H1 (cell line): ENCODE measurements around the gene ZFP36L2. TPM values are rescaled to one million over a fixed set of nuclear protein-coding genes. Genes with fewer than 3 reads are reported as not detected.

ENCODE experiments used
- CTCF ChIA-PET: fragments of 300-600 bp; sonication (Branson Sonifier 250); formaldehyde crosslinking; loops from one replicate; lab custom pipeline; 2021; ENCODE audit not compliant: partially characterized antibody; lab: Charles Lee
- POLR2A ChIA-PET: fragments of 300-600 bp; sonication (Branson Sonifier 250); formaldehyde crosslinking; loops from one replicate; lab custom pipeline; 2021; ENCODE audit warnings: inconsistent platforms; ENCODE audit not compliant: partially characterized antibody; lab: Charles Lee
- DNase-seq, 2 experiments: peaks; one replicate each; pipeline versions ENCODE4 v3.0.0 to v3.0.0-alpha.2; 2010 to 2022; ENCODE audit warnings: low spot score in 2 of 2, low read depth in 1 of 2, mixed read lengths in 1 of 2
- FAIRE-seq: peaks from 2 replicates; lab custom pipeline; 2011; peaks lifted over from hg19 to GRCh38; lab: Jason Lieb, UNC
- H2AFZ ChIP-seq: 2 replicates; pipeline ENCODE4 v1.8.1; 2012; ENCODE audit warnings: low read length, inconsistent platforms
- H2AK5ac ChIP-seq: 2 replicates; pipeline ENCODE4 v1.6.1; 2013; ENCODE audit warnings: low read depth, low read length
- H2BK120ac ChIP-seq: replicated peaks from 2 replicates; pipeline ENCODE3; 2013; ENCODE audit warnings: low read depth, low read length, inconsistent platforms
- H2BK12ac ChIP-seq: 2 replicates; pipeline ENCODE4 v1.6.1; 2013; ENCODE audit warnings: low read depth, low read length
- H2BK15ac ChIP-seq: 2 replicates; pipeline ENCODE4 v1.6.1; 2013; ENCODE audit warnings: low read length
- H2BK20ac ChIP-seq: 2 replicates; pipeline ENCODE4 v1.6.1; 2013; ENCODE audit warnings: low read length
- H2BK5ac ChIP-seq: 2 replicates; pipeline ENCODE4 v1.6.1; 2013; ENCODE audit warnings: low read depth, low read length
- H3K14ac ChIP-seq: 2 replicates; pipeline ENCODE4 v1.6.1; 2013; ENCODE audit warnings: inconsistent platforms; ENCODE audit not compliant: insufficient read length
- H3K18ac ChIP-seq: 2 replicates; pipeline ENCODE4 v1.6.1; 2013; ENCODE audit warnings: low read length; ENCODE audit errors: extremely low read depth
- H3K23ac ChIP-seq: 2 replicates; pipeline ENCODE4 v1.6.1; 2013; ENCODE audit warnings: inconsistent platforms; ENCODE audit not compliant: insufficient read length
- H3K23me2 ChIP-seq: 2 replicates; pipeline ENCODE4 v1.6.1; 2013; ENCODE audit warnings: low read depth, low read length
- H3K27ac ChIP-seq: 2 replicates; pipeline ENCODE4 v1.6.1; 2011; ENCODE audit warnings: low read depth, low read length, inconsistent platforms
- H3K27me3 ChIP-seq, 4 experiments: replicated peaks in 1 of 4; 1 replicate in 1 of 4; 2 replicates in 3 of 4; pipeline versions ENCODE4 v1.6.1 to v1.8.1; 2011 to 2013; ENCODE audit warnings: low read length in 3 of 4, mild to moderate bottlenecking in 3 of 4, inconsistent platforms in 2 of 4, mixed read lengths in 2 of 4, moderate library complexity in 1 of 4; ENCODE audit not compliant: control insufficient read depth in 3 of 4, insufficient read depth in 3 of 4; ENCODE audit errors: extremely low read depth in 1 of 4
- H3K36me3 ChIP-seq, 4 experiments: 2 replicates each; pipeline versions ENCODE4 v1.6.1 to v1.8.1; 2011 to 2013; ENCODE audit warnings: mild to moderate bottlenecking in 4 of 4, low read length in 3 of 4, moderate library complexity in 2 of 4, control low read depth in 1 of 4, inconsistent platforms in 1 of 4; ENCODE audit not compliant: insufficient read depth in 4 of 4, control insufficient read depth in 2 of 4
- H3K4ac ChIP-seq: replicated peaks from 2 replicates; pipeline ENCODE3; 2013; ENCODE audit warnings: low read length, low read depth, mixed read lengths, inconsistent platforms; ENCODE audit not compliant: insufficient read length
- H3K4me1 ChIP-seq, 4 experiments: replicated peaks in 1 of 4; 1 replicate in 1 of 4; 2 replicates in 3 of 4; pipeline versions ENCODE4 v1.6.1 to v1.8.1; 2011 to 2013; ENCODE audit warnings: low read length in 3 of 4, inconsistent platforms in 2 of 4, mixed read lengths in 1 of 4; ENCODE audit not compliant: insufficient read depth in 4 of 4, control insufficient read depth in 3 of 4
- H3K4me2 ChIP-seq, 2 experiments: 2 replicates each; pipeline versions ENCODE4 v1.6.1 to v1.8.1; 2011 to 2013; ENCODE audit warnings: low read depth in 2 of 2, low read length in 2 of 2, control low read depth in 1 of 2, inconsistent platforms in 1 of 2, mild to moderate bottlenecking in 1 of 2; ENCODE audit not compliant: insufficient read depth in 1 of 2
- H3K4me3 ChIP-seq, 4 experiments: fragments of 200-600, 300-600 bp in 1 of 4; sonication (generic), shearing (Covaris generic), sonication (Bioruptor Twin) in 1 of 4; 2 replicates each; pipeline versions ENCODE4 v1.5.1 to v1.8.1; 2011 to 2016; ENCODE audit warnings: low read length in 4 of 4, low read depth in 3 of 4, control low read depth in 2 of 4, inconsistent platforms in 2 of 4, mild to moderate bottlenecking in 2 of 4, mixed read lengths in 1 of 4, moderate library complexity in 1 of 4; ENCODE audit not compliant: insufficient read depth in 2 of 4; ENCODE audit errors: extremely low read depth in 1 of 4
- H3K56ac ChIP-seq: replicated peaks from 2 replicates; pipeline ENCODE3; 2013; ENCODE audit warnings: low read depth, mild to moderate bottlenecking, mixed read lengths, low read length, inconsistent platforms; ENCODE audit not compliant: insufficient read length
- H3K79me1 ChIP-seq: 2 replicates; pipeline ENCODE4 v1.6.1; 2013; ENCODE audit warnings: low read depth, low read length, control low read depth
- H3K79me2 ChIP-seq, 2 experiments: 2 replicates each; pipeline versions ENCODE4 v1.6.1 to v1.8.1; 2012 to 2013; ENCODE audit warnings: low read length in 2 of 2, mild to moderate bottlenecking in 2 of 2, inconsistent platforms in 1 of 2; ENCODE audit not compliant: insufficient read depth in 2 of 2, control insufficient read depth in 1 of 2
- H3K9ac ChIP-seq, 4 experiments: replicated peaks in 1 of 4; 1 replicate in 1 of 4; 2 replicates in 3 of 4; pipeline versions ENCODE4 v1.6.1 to v1.8.1; 2011 to 2013; ENCODE audit warnings: low read depth in 3 of 4, low read length in 3 of 4, control low read depth in 2 of 4, mild to moderate bottlenecking in 2 of 4, moderate library complexity in 2 of 4, inconsistent platforms in 1 of 4; ENCODE audit errors: extremely low read depth in 1 of 4
- H3K9me3 ChIP-seq, 2 experiments: 2 replicates each; pipeline versions ENCODE4 v1.6.1 to v1.8.1; 2012 to 2013; ENCODE audit warnings: mild to moderate bottlenecking in 2 of 2, moderate library complexity in 2 of 2, control low read depth in 1 of 2, inconsistent platforms in 1 of 2, low read depth in 1 of 2, low read length in 1 of 2, mixed read lengths in 1 of 2; ENCODE audit not compliant: insufficient read depth in 2 of 2
- H4K20me1 ChIP-seq, 2 experiments: replicated peaks in 1 of 2; 2 replicates each; pipeline versions ENCODE3 to v1.8.1; 2011 to 2013; ENCODE audit warnings: inconsistent platforms in 2 of 2, low read length in 2 of 2, mild to moderate bottlenecking in 1 of 2; ENCODE audit not compliant: insufficient read depth in 2 of 2, control insufficient read depth in 1 of 2
- H4K5ac ChIP-seq: 2 replicates; pipeline ENCODE4 v1.6.1; 2013; ENCODE audit warnings: low read length, low read depth, mixed read lengths, inconsistent platforms; ENCODE audit not compliant: insufficient read length
- H4K8ac ChIP-seq: 2 replicates; pipeline ENCODE4 v1.8.0; 2013; ENCODE audit warnings: mild to moderate bottlenecking, moderate library complexity, low read length, inconsistent platforms; ENCODE audit not compliant: insufficient read depth; ENCODE audit errors: extremely low read depth
- H4K91ac ChIP-seq: replicated peaks from 2 replicates; pipeline ENCODE3; 2013; ENCODE audit warnings: low read length, mixed read lengths, inconsistent platforms; ENCODE audit not compliant: insufficient read length
- ASH2L ChIP-seq: fragments of 200-600, 300-600 bp; sonication (generic); IDR thresholded peaks from one replicate; pipeline ENCODE4 v1.7.1; 2017; ENCODE audit warnings: low read length
- EGR1 ChIP-seq: IDR thresholded peaks from 2 replicates; pipeline ENCODE4 v1.6.1; 2011; ENCODE audit warnings: low read depth, low read length, borderline replicate concordance
- EZH2 ChIP-seq: fragments of 200-600 bp; sonication (generic); IDR thresholded peaks from 2 replicates; pipeline ENCODE4 v1.7.1; 2012; ENCODE audit warnings: low read depth, mild to moderate bottlenecking, moderate library complexity, low read length, inconsistent platforms; ENCODE audit not compliant: severe bottlenecking
- JUND ChIP-seq: IDR thresholded peaks from 2 replicates; pipeline ENCODE4 v1.6.1; 2011; ENCODE audit warnings: mild to moderate bottlenecking, improper control_type of control experiment, low read length
- RAD21 ChIP-seq, 2 experiments: IDR thresholded peaks in 1 of 2; conservative IDR thresholded peaks in 1 of 2; 2 replicates each; pipeline ENCODE4 v1.6.1; 2011; ENCODE audit warnings: low read depth in 2 of 2, low read length in 2 of 2, improper control_type of control experiment in 1 of 2, inconsistent platforms in 1 of 2, mild to moderate bottlenecking in 1 of 2, moderate library complexity in 1 of 2
- RFX5 ChIP-seq: IDR thresholded peaks from 2 replicates; pipeline ENCODE4 v1.6.1; 2011; ENCODE audit warnings: low read depth, low read length, improper control_type of control experiment, borderline replicate concordance
- SAP30 ChIP-seq: fragments of 300-600 bp; sonication (generic); IDR thresholded peaks from 2 replicates; pipeline ENCODE4 v1.7.1; 2012; ENCODE audit warnings: low read length, moderate library complexity, mild to moderate bottlenecking, inconsistent platforms; ENCODE audit not compliant: insufficient read depth, insufficient replicate concordance
- WGBS, 2 experiments: shearing (Covaris generic) in 1 of 2; methylation state at CpG; one replicate each; pipeline versions ENCODE4 v1.1.6 to v1.1.7; 2013 to 2015; ENCODE audit warnings: low lambda C conversion rate in 2 of 2, mixed read lengths in 2 of 2, inconsistent platforms in 1 of 2, low coverage in 1 of 2, missing lambda C conversion rate in 1 of 2; ENCODE audit not compliant: insufficient replicate concordance in 2 of 2, insufficient coverage in 1 of 2, insufficient read length in 1 of 2; ENCODE audit errors: extremely low coverage in 1 of 2, missing lambda C conversion rate in 1 of 2; 5-methylcytosine and 5-hydroxymethylcytosine counted together
- polyA plus RNA-seq, 7 experiments: library from polyadenylated mRNA; depleted of rRNA in 3 of 7; stranded (reverse) in 5 of 7; unstranded in 2 of 7; fragments of >200 nt in 5 of 7; fragments of 200-250 nt in 2 of 7; gene quantifications; 1 replicate in 5 of 7; 2 replicates in 1 of 7; 4 replicates in 1 of 7; pipeline versions ENCODE4 v1.2.1 to v1.2.3, GENCODE V29; 2011 to 2013; ENCODE audit warnings: missing spikeins in 2 of 7, mixed read lengths in 2 of 7
- total RNA-seq: library from RNA; stranded (reverse); fragmentation: NEBNext Ultra II Directional; extraction: Animal tissue kit (Norgen Biotek cat#: 25700); gene quantifications from 2 replicates; pipeline ENCODE4 v1.2.1, GENCODE V29; 2021

ZFP36L2 gene
- total and polyA plus RNA-seq, 2 of the 8 experiments (the other 6 are each of a cell fraction or from before 2014, with no cell fraction given): 13.4 to 102 TPM

GRCh38 chr2:43246641-43247040 lies 20.2 kb upstream of the ZFP36L2 start:
- H3K79me2 ChIP-seq: no peaks in the 10 kb centered on the region
- H3K56ac ChIP-seq: no peak overlapping the region
- peaks cover 0 to 8% (median 0%) of the 10 kb centered on the region in 4 experiments; a peak in 3 of 7 replicates for H3K4me1 ChIP-seq
- H2BK120ac ChIP-seq: no peak overlapping the region
- no peak overlapping the region for H2BK12ac ChIP-seq
- FAIRE-seq: no peak
- no peaks in the 10 kb centered on the region for H3K9me3 ChIP-seq
- no peak overlapping the region for H3K27ac ChIP-seq
- no peak overlapping the region for H2BK20ac ChIP-seq
- H3K4me2 ChIP-seq: no peak overlapping the region
- H2BK15ac ChIP-seq: no peak overlapping the region
- no peak overlapping the region for H2AFZ ChIP-seq
- no peak overlapping the region for H2AK5ac ChIP-seq
- no peaks in the 10 kb centered on the region for H3K23me2 ChIP-seq
- no peak overlapping the region for H3K4me3 ChIP-seq
- TF ChIP-seq ASH2L (no peak), JUND (no peak), RFX5 (no peak), EZH2 (no peak), EGR1 (no peak), RAD21 (IDR thresholded peaks at IDR 0.05 in 1 of 2, conservative IDR thresholded peaks at IDR 0.05 in 1 of 2; ENCODE audit: low read depth in 2 of 2, low read length in 2 of 2) (no peak), SAP30 (no peak)
- no peaks in the 10 kb centered on the region for H3K36me3 ChIP-seq
- H3K23ac ChIP-seq: no peak overlapping the region
- H4K20me1 ChIP-seq: no peaks in the 10 kb centered on the region
- H3K14ac ChIP-seq: no peak overlapping the region
- DNase-seq: no peak
- H4K91ac ChIP-seq: no peak overlapping the region
- ChIA-PET CTCF (interaction anchor here (0.6 to 8.7 kb wide), 8 partner anchors 20 to 315 kb away, joined by 3 to 91 read pairs (median 4); partner anchors contain the start of gene ZFP36L2), POLR2A (interaction anchor here (0.9 kb wide), 1 partner anchor 10 kb away, joined by 3 read pairs; no protein-coding TSS in a partner anchor)
- H3K9ac ChIP-seq: no peak overlapping the region
- no peak overlapping the region for H3K4ac ChIP-seq
- H3K27me3 ChIP-seq: no peaks in the 10 kb centered on the region
- no peak overlapping the region for H2BK5ac ChIP-seq
- H3K79me1 ChIP-seq: no peaks in the 10 kb centered on the region
- H4K8ac ChIP-seq: no peak overlapping the region
- 85% methylated on average over 3 of the region's 3 CpGs; no CpG with 5 or more reads in 1 of the 2 experiments for WGBS, 2 experiments
- H4K5ac ChIP-seq: no peak overlapping the region
- H3K18ac ChIP-seq: no peak overlapping the region
